ENCODE results near the gene FDPS. TPM values are rescaled to one million over a fixed set of nuclear protein-coding genes. Genes with fewer than 3 reads are reported as not detected.

The FDPS gene
- total RNA-seq, 1 experiment from 2014 or later, result 301 TPM

DNA sequence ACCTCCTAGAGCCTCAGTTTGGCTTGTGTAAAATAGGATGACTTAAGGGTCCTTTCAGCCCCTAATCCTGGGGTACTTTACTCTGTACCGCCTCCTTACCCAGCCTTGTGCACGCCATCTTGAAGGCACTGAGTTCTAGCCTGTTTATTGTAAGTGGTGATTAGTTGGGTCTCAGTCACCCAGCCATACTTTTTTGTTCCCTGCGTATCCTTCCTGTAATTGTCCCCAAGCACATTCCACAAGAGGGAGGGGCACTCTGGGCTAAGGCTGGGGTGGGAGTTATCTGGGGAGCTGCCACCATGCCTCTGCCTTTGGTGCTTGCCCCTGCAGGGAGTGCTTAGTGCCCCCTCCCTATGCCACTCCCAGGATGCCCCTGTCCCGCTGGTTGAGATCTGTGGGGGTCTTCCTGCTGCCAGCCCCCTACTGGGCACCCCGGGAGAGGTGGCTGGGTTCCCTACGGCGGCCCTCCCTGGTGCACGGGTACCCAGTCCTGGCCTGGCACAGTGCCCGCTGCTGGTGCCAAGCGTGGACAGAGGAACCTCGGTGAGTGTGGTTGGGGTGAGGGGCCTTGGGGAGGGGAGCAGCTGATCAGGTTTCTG is 856 bp downstream of the FDPS start:
- peaks cover 25% of the 10 kb centered on the region for H3K36me3 ChIP-seq (ENCODE audit: low read depth, low read length)
- peak overlapping the region; percentile 93 for H3K4me2 ChIP-seq (ENCODE audit: low read length)
- no peaks in the 10 kb centered on the region for H3F3A ChIP-seq (ENCODE audit: low read length, unreplicated experiment)
- DNase-seq, result peak; percentile 46
- peaks cover 17% of the 10 kb centered on the region; the same call in 1 of the 2 replicates for H3K4me1 ChIP-seq (ENCODE audit: insufficient read depth, low read length)
- CTCF ChIA-PET, result no interaction called here
- peak; percentile 2 for ATAC-seq
- H3K9me2 ChIP-seq (replicated peaks; ENCODE audit: low read length), result no peaks in the 10 kb centered on the region
- peak overlapping the region; percentile 92 for H3K4me3 ChIP-seq (ENCODE audit: low read length)
- peak overlapping the region; percentile 73 for H3K27ac ChIP-seq (ENCODE audit: low read length)
- H3K79me2 ChIP-seq (ENCODE audit: low read length), result peaks cover 43% of the 10 kb centered on the region
- intact Hi-C loops (cut with micrococcal nuclease), result loop anchor here (2.0 kb wide), 1 partner anchor 65 kb away; no protein-coding TSS in a partner anchor
- H4K20me1 ChIP-seq (ENCODE audit: low read length), result no peaks in the 10 kb centered on the region
- BruUV-seq (replicated peaks), result no TSS peak
- peak overlapping the region; percentile 96 for H3K9ac ChIP-seq (ENCODE audit: low read length)
- TF ChIP-seq EZH2phosphoT487 (IDR thresholded peaks at IDR 0.05; ENCODE audit: borderline replicate concordance, low read length), result no peak
- TF ChIP-seq, protein P1, sequence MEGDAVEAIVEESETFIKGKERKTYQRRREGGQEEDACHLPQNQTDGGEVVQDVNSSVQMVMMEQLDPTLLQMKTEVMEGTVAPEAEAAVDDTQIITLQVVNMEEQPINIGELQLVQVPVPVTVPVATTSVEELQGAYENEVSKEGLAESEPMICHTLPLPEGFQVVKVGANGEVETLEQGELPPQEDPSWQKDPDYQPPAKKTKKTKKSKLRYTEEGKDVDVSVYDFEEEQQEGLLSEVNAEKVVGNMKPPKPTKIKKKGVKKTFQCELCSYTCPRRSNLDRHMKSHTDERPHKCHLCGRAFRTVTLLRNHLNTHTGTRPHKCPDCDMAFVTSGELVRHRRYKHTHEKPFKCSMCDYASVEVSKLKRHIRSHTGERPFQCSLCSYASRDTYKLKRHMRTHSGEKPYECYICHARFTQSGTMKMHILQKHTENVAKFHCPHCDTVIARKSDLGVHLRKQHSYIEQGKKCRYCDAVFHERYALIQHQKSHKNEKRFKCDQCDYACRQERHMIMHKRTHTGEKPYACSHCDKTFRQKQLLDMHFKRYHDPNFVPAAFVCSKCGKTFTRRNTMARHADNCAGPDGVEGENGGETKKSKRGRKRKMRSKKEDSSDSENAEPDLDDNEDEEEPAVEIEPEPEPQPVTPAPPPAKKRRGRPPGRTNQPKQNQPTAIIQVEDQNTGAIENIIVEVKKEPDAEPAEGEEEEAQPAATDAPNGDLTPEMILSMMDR (conservative IDR thresholded peaks at IDR 0.05; ENCODE audit: low read depth, low read length), result 0 out of 2 replicates have a peak, but pooled peaks have one; percentile 18
- H3K27me3 ChIP-seq (ENCODE audit: low read length), result no peaks in the 10 kb centered on the region
- POLR2A ChIA-PET (ENCODE audit: unreplicated experiment), result no interaction called here
- H3K9me3 ChIP-seq (ENCODE audit: low read length), result no peaks in the 10 kb centered on the region
- H2AFZ ChIP-seq (ENCODE audit: low read length), result peak overlapping the region; percentile 67

DNA sequence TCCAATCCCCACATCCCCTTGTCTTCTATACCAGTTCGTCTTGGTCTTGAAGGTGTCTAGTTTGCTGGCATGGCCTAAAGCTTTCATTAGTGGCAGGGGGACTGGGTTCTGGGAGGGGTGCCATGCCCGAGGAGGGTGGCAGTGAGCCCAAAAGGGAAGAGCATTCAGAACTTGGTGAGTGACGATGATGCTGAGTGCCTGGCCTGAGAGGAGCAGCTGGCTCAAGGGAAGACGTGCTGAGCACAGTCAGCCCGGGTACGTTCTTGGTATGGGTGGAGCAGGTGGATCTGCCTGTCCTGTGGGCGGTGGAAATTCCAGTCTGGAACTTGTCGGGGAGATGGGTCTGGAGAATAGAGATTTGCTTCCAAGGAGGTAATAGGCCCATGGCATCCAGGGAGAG is 4.6 kb downstream of the FDPS start:
- intact Hi-C loops (cut with micrococcal nuclease), result no loop called here
- no peak overlapping the region for H2AFZ ChIP-seq (ENCODE audit: low read length)
- H3K9me2 ChIP-seq (replicated peaks; ENCODE audit: low read length), result no peaks in the 10 kb centered on the region
- no peak for TF ChIP-seq EZH2phosphoT487 (IDR thresholded peaks at IDR 0.05; ENCODE audit: borderline replicate concordance, low read length)
- no peak overlapping the region for H3K9ac ChIP-seq (ENCODE audit: low read length)
- H3F3A ChIP-seq (ENCODE audit: low read length, unreplicated experiment), result no peaks in the 10 kb centered on the region
- no peak for ATAC-seq
- H3K27me3 ChIP-seq (ENCODE audit: low read length), result no peaks in the 10 kb centered on the region
- DNase-seq, result no peak
- CTCF ChIA-PET, result no interaction called here
- H3K4me3 ChIP-seq (ENCODE audit: low read length), result no peak overlapping the region
- H3K79me2 ChIP-seq (ENCODE audit: low read length), result peaks cover 43% of the 10 kb centered on the region
- peaks cover 36% of the 10 kb centered on the region for H3K36me3 ChIP-seq (ENCODE audit: low read depth, low read length)
- no TSS peak for BruUV-seq (replicated peaks)
- H3K27ac ChIP-seq (ENCODE audit: low read length), result no peak overlapping the region
- POLR2A ChIA-PET (ENCODE audit: unreplicated experiment), result no interaction called here
- H3K4me2 ChIP-seq (ENCODE audit: low read length), result no peak overlapping the region
- H3K4me1 ChIP-seq (ENCODE audit: insufficient read depth, low read length), result peaks cover 9% of the 10 kb centered on the region; the same call in 1 of the 2 replicates
- no peaks in the 10 kb centered on the region for H3K9me3 ChIP-seq (ENCODE audit: low read length)
- H4K20me1 ChIP-seq (ENCODE audit: low read length), result no peaks in the 10 kb centered on the region

DNA sequence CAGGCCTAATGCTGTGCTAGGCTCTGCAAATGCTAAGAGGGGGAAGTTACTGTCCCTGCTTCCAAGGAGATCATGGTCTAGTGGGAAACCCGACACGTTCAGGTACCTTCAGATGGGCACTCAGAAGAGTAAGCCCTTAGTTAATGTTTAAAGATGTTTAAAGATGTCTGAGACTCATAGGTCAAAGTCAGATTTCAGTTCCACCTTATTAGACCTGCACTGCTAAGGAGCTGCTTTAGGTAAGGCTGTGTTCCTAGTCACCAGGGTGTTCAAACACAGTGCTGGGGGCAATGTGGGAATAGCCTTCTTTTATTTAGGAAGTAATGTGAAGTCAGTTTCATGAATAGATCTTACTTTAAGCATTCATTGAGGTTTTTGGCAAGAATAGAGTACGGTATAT is 8.3 kb downstream of the FDPS start:
- CTCF ChIA-PET, result no interaction called here
- Histone ChIP-seq H3K27me3 (ENCODE audit: low read length) (no peaks in the 10 kb centered on the region), H2AFZ (ENCODE audit: low read length) (no peak overlapping the region), H3K9me3 (ENCODE audit: low read length) (no peaks in the 10 kb centered on the region), H3K79me2 (ENCODE audit: low read length) (peaks cover 12% of the 10 kb centered on the region), H3K4me1 (ENCODE audit: insufficient read depth, low read length) (peaks cover 4% of the 10 kb centered on the region), H4K20me1 (ENCODE audit: low read length) (no peaks in the 10 kb centered on the region), H3K4me3 (ENCODE audit: low read length) (no peak overlapping the region), H3K4me2 (ENCODE audit: low read length) (no peak overlapping the region), H3F3A (ENCODE audit: low read length, unreplicated experiment) (no peaks in the 10 kb centered on the region), H3K27ac (ENCODE audit: low read length) (no peak overlapping the region), H3K9me2 (replicated peaks; ENCODE audit: low read length) (no peaks in the 10 kb centered on the region), H3K9ac (ENCODE audit: low read length) (no peak overlapping the region), H3K36me3 (ENCODE audit: low read depth, low read length) (peaks cover 31% of the 10 kb centered on the region)
- BruUV-seq (replicated peaks), result no TSS peak
- POLR2A ChIA-PET (ENCODE audit: unreplicated experiment), result interaction anchor here (0.5 kb wide), 1 partner anchor 118 kb away, joined by 6 read pairs; no protein-coding TSS in a partner anchor
- intact Hi-C loops (cut with micrococcal nuclease), result no loop called here
- DNase-seq, result no peak
- TF ChIP-seq EZH2 (IDR thresholded peaks at IDR 0.05; ENCODE audit: low read length, unreplicated experiment), result no peak
- no peak for TF ChIP-seq EZH2phosphoT487 (IDR thresholded peaks at IDR 0.05; ENCODE audit: borderline replicate concordance, low read length)
- TF ChIP-seq, protein P1 (conservative IDR thresholded peaks at IDR 0.05; ENCODE audit: low read depth, low read length), result no peak
- no peak for ATAC-seq
